ENCODE results near the gene EFNA2.

GRCh38 chr19:1281569-1282287 is 3.9 kb upstream of the EFNA2 start:
- TF ChIP-seq FOXK2 (IDR thresholded peaks at IDR 0.05) (no peak), CTBP1 (IDR thresholded peaks at IDR 0.05; ENCODE audit: borderline replicate concordance) (no peak)

Measured in HEK293T (cell line).